HepG2 (cell line): ENCODE measurements around the gene UBAC2.

Source experiments
- CTCF ChIP-seq: sonication (generic); formaldehyde crosslinking; IDR thresholded peaks from 2 replicates; pipeline ENCODE4 v1.5.0; 2020; ENCODE audit warnings: mild to moderate bottlenecking, missing genetic modification reagents, moderate library complexity
- MXI1 ChIP-seq: IDR thresholded peaks from 3 replicates; pipeline ENCODE4 v1.6.1; 2012; ENCODE audit warnings: low read depth, low read length, inconsistent platforms, borderline replicate concordance
- POLR2A ChIP-seq, 2 experiments: IDR thresholded peaks; 2 replicates each; pipeline ENCODE4 v1.6.1; 2011; ENCODE audit warnings: low read depth in 2 of 2, low read length in 2 of 2, mild to moderate bottlenecking in 1 of 2, moderate library complexity in 1 of 2; ENCODE audit not compliant: insufficient read depth in 1 of 2
- TAF1 ChIP-seq: sonication (generic); formaldehyde crosslinking; IDR thresholded peaks from 2 replicates; pipeline ENCODE4 v1.4.0; 2020; ENCODE audit warnings: missing genetic modification reagents

DNA sequence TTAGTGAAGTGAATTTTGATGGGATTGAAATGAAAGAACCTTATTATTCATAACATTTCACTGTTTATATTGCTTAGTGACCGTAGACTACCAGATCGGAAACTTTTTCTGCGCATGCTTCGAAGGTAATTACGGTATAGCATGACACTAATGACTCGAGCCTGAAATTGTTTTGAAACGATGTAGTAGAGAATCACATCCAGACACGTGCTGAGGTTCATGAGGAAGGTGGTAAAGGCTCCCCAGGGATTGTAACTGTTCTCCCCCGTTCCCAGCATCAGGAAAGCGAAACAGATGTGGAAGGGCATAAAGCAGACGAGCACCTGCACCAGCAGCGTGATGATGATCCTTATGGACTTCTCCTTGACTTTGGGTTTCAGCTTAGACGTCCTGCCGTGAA lies 54.2 kb downstream of the UBAC2 start:
- TF ChIP-seq MXI1 (no peak), CTCF (CRISPR knock-in tag) (no peak), TAF1 (CRISPR knock-in tag) (no peak), POLR2A (IDR thresholded peaks at IDR 0.05; ENCODE audit: insufficient read depth in 1 of 2, low read depth in 2 of 2, low read length in 2 of 2) (no peak)
